GM06990 (cell line): ENCODE results near the gene APBB2.

Experiments
- DNase-seq: peaks from one replicate; pipeline ENCODE4 v3.0.0-alpha.2; 2011; ENCODE audit not compliant: insufficient read length; ENCODE audit errors: extremely low read depth
- H3K27me3 ChIP-seq: replicated peaks from 2 replicates; pipeline ENCODE4 v1.6.0; 2011; ENCODE audit warnings: low read length; ENCODE audit not compliant: control insufficient read depth, insufficient read depth
- H3K36me3 ChIP-seq: 2 replicates; pipeline ENCODE4 v1.5.1; 2011; ENCODE audit warnings: low read length; ENCODE audit not compliant: control insufficient read depth, insufficient read depth
- H3K4me3 ChIP-seq: replicated peaks from 2 replicates; pipeline ENCODE4 v1.5.1; 2011; ENCODE audit warnings: low read depth, mild to moderate bottlenecking, control low read depth, low read length
- TF ChIP-seq, protein P1 (sequence below): IDR thresholded peaks from 2 replicates; pipeline ENCODE4 v1.5.1; 2011; ENCODE audit warnings: low read length, control low read depth, mild to moderate bottlenecking, inconsistent platforms; ENCODE audit not compliant: insufficient read depth, poor library complexity, severe bottlenecking

The APBB2 gene

GRCh38 chr4:40881096-40881495 is 333.2 kb downstream of the APBB2 start:
- DNase-seq = no peak
- no peaks in the 10 kb centered on the region; the same call in 1 of the 2 replicates for H3K27me3 ChIP-seq
- no peaks in the 10 kb centered on the region; the same call in none of the 2 replicates for H3K36me3 ChIP-seq
- TF ChIP-seq, protein P1, sequence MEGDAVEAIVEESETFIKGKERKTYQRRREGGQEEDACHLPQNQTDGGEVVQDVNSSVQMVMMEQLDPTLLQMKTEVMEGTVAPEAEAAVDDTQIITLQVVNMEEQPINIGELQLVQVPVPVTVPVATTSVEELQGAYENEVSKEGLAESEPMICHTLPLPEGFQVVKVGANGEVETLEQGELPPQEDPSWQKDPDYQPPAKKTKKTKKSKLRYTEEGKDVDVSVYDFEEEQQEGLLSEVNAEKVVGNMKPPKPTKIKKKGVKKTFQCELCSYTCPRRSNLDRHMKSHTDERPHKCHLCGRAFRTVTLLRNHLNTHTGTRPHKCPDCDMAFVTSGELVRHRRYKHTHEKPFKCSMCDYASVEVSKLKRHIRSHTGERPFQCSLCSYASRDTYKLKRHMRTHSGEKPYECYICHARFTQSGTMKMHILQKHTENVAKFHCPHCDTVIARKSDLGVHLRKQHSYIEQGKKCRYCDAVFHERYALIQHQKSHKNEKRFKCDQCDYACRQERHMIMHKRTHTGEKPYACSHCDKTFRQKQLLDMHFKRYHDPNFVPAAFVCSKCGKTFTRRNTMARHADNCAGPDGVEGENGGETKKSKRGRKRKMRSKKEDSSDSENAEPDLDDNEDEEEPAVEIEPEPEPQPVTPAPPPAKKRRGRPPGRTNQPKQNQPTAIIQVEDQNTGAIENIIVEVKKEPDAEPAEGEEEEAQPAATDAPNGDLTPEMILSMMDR = no peak
- H3K4me3 ChIP-seq = no peak overlapping the region

DNA sequence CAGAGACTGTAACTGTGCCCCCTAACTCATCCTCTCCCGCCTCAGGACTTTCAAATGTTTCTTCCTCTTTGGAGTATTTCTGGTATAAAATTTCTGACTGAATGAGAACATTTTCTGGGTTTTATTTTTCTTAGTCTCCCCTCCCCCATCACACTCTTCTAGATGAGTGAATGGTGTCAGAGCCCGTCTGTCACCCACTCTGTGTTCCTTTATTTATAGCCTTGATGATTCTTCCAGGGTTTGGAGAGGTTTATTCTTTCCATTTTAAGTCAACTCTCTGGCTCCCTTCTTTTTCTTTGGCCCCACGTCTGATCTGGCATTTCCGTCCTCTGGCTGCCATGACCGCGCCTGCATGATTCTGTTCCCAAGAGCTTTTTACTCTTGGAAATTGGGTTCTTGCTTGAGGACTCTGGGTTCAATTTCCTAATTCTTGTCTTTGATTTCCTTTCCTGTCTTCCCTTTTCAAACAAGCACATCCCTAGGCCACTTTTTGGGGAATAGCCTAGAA is 335.7 kb downstream of the APBB2 start:
- H3K27me3 ChIP-seq = no peaks in the 10 kb centered on the region
- TF ChIP-seq, protein P1 = no peak
- no peak for DNase-seq
- no peak overlapping the region for H3K4me3 ChIP-seq
- no peaks in the 10 kb centered on the region; the same call in 1 of the 2 replicates for H3K36me3 ChIP-seq

GRCh38 chr4:40877081-40877480 is 337.3 kb downstream of the APBB2 start:
- H3K4me3 ChIP-seq = no peak overlapping the region

DNA sequence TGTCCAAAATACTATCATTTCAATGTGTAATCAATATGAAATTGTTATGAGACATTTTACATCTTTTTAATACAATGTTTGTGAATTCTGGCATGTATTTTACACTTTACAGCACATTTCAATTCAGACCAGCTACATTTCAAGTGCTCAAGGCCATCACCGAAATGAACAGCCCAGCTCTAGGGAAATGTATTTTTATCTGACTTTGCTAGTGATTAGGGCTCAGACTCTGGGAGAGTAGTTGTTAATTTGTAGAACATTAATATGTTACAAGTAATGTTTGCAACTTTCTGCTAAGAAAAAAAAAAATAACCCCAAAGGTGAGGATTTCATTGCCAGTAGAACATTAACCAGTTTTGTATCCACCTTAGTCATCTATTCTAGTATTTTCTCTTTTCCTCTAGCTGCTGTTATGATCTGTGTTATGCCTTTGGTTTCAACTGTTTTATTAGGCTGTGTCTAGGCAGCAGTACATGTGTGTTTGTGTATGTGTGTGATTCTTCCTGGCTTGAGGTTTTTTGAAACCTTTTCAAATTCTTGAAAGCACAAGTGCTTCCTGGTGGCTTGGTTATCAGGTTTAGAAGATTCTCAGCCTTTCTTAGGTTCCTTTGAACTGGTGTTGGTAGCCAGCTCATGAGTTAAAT is 338.7 kb downstream of the APBB2 start:
- no peaks in the 10 kb centered on the region for H3K27me3 ChIP-seq
- H3K36me3 ChIP-seq = no peaks in the 10 kb centered on the region
- TF ChIP-seq, protein P1 = no peak
- DNase-seq = no peak
- H3K4me3 ChIP-seq = no peak overlapping the region

More at GRCh38 chr4:40877081-40877480, 337.3 kb downstream of the APBB2 start:
- TF ChIP-seq, protein P1 = no peak
- no peak for DNase-seq
- no peaks in the 10 kb centered on the region for H3K36me3 ChIP-seq
- H3K27me3 ChIP-seq = no peaks in the 10 kb centered on the region

- no peak for DNase-seq
- H3K36me3 ChIP-seq = no peaks in the 10 kb centered on the region
- TF ChIP-seq, protein P1 = no peak
- H3K4me3 ChIP-seq = no peak overlapping the region
- H3K27me3 ChIP-seq = no peaks in the 10 kb centered on the region
These were observed 339.4 kb downstream of the APBB2 start for GRCh38 chr4:40874901-40875300.
